ENCODE results near the gene FBXO40.

Gene FBXO40

GRCh38 chr3:121624147-121624899, 31.1 kb downstream of the FBXO40 start:
- DNase-seq: no peak

- DNase-seq: no peak
These were observed 33.3 kb downstream of the FBXO40 start for GRCh38 chr3:121626495-121626894.

GRCh38 chr3:121627211-121627610, 34.0 kb downstream of the FBXO40 start:
- no peak for DNase-seq

DNA sequence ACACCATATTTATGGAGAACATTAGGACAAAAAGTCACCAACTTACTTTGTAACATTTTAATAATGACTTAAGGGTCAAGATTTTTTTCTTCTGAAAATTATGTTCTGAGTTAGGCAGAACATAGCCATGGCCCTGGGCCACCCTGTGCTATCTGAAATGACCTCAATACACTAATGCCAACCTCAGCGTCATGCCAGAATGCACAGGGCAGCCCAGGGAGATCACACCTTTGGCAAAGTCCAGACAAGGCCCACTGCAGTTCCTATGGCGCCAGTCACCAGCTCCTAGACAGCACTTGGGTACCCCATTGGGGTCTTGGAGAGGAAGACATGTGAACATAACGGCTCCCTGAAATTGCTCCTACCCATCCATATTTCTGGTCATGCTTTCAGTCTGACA, 34.4 kb downstream of the FBXO40 start:
- no peak for DNase-seq

DNA sequence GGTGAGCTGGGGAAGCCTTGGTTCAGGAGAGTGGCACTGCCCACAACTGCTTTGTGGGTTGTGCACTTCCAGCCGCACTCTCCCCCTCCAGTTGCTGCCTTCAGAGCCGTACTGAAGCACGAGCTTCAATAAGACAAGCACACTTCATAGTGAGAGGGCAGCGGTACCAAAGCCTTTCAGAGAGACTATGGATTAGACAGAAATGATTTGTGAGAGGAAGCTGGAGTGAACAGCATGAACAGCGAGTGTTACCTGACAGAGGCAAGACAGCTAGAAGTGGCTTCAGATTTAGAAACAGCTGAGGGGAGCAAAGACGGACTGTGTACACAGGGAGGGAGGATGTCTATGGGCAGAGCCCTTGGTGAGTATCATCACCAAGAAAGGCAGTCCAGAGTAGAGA, 36.4 kb downstream of the FBXO40 start:
- DNase-seq: no peak

- DNase-seq: no peak
These were observed 37.2 kb downstream of the FBXO40 start for GRCh38 chr3:121630355-121630754.

GRCh38 chr3:121637922-121638321, 44.7 kb downstream of the FBXO40 start:
- no peak for DNase-seq

DNA sequence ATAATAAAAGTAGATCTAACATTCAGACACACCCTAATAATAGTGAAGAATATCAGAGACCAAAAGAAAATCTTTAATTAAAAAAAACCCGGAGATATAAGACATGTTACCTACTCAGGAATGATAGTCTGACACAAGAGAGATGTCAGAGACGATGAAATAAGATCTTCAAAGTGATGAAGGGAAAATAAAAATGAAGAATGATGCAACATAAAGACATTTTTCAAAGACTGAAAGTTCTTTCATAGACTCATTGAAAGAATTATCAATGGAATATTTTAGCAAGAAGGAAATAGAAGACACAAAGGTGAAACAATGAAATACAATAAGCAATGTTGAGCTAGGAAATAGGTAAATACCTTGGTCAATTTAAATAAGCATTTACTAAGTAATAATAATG, 47.9 kb downstream of the FBXO40 start:
- DNase-seq: no peak

- DNase-seq: no peak
These were observed 49.6 kb downstream of the FBXO40 start for GRCh38 chr3:121642601-121643314.

- no peak for DNase-seq
These were observed 51.9 kb downstream of the FBXO40 start for GRCh38 chr3:121645054-121645453.

GRCh38 chr3:121648219-121648958, 55.2 kb downstream of the FBXO40 start:
- no peak for DNase-seq

DNA sequence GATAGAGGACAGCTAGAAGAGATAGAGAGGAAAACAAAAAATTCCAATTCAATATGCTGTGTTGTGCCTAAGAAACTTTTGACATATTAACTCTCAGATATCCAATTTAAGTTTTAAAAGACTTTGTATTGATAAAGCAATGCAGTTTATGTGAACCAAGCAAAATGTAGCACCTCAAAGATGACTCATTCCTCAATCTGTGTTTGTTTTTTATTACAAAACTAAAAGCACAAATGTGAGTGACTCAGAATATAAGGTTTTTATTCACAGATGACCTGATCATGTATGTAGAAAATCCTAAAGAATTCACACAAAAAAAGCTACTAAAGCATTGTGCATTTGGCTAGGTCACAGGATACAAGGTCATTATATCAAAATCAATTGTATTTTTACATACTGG, 56.5 kb downstream of the FBXO40 start:
- no peak for DNase-seq

GRCh38 chr3:121651684-121652083, 58.5 kb downstream of the FBXO40 start:
- DNase-seq: peak; percentile 49

DNA sequence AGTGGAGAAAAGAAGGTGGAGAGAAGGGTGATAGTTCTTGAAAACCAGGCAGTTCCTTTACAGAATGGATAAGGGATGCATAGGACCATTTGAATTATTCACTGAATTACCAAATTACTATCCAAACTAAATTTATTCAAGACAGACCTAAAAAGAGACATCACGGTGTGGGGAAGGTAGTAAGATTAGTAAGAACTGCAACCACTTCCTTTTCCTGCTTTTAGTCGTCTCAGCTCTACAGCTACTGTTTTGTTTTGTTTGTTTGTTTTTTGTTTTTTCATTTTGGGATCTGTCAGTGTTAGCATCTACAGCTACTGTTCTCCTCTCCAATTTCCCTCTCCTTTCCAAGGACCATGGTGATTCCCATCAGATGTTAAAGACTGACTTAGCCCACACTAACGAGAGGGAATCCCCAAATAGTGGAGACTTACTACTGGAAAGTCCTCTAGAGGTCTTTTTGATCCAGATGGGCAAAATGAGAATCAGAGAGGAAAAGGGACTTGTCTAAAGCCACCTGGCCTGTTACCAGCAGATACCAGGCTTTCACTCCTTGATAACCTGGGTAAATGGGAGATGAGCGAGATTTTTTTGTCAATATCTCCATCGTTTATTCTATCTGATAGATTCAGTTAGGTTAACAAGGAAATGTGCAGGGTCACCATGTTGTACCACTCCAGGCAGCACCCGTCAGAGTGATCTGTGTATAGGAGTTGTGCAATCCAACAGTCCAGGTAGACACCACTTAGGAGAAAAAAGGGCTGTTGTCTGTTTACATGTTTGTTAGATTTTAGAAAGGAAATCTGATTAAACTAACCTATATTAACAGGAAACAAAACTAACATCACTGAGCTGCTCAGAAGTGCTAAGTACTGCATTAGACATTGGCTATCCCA, 61.6 kb downstream of the FBXO40 start:
- no peak for DNase-seq

DNA sequence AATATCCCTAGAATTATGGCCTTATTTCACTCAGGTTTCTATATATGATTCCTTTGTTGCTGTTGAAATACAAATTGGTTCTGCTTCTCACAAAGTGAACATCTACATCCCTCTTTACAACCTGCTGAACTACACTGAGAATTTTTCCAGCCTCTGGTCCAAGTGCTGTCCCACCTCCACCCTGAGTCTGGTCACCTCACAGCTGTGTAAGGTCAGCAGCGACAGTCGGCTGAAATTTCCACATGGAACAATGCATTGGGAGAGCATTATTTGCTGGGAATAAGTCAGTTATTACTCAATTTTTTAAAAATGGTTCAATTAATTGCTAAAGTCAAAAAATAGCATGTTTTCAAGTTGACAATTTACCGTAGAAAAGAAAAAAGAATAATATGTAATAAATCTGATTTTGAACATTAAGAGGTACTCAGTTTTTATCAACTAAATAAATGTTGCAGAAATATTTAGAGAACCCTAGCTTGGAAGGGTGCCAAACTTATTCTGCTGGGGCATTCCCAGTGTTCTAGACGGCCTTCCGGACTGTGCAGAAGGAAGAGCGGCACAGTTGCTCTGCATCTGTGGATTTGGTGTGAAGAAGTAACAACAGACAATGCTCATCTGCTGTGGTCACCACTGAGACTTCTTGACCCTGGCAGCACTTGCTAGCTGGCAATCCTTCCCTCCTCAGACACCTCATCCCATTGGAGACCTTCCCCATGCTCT, 65.7 kb downstream of the FBXO40 start:
- DNase-seq: no peak

DNA sequence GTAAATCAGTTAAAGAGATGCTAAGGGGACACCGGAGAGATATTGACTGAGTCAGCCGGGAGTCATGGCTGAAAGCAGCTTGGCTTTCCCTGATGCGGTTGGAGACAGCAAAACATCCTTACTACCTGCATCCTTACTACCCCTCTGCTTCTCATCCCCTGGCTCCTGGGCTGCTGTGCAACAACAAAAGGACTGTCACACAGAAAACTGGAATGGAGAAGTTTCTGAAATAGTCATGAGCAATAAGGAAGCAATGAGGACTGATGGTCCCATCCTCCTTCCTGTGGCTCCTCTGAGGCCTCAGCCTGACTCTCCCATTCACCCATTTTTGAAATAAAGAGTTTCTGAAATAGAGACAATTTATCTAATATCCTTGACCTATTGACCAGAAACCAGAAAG, 66.4 kb downstream of the FBXO40 start:
- no peak for DNase-seq

DNA sequence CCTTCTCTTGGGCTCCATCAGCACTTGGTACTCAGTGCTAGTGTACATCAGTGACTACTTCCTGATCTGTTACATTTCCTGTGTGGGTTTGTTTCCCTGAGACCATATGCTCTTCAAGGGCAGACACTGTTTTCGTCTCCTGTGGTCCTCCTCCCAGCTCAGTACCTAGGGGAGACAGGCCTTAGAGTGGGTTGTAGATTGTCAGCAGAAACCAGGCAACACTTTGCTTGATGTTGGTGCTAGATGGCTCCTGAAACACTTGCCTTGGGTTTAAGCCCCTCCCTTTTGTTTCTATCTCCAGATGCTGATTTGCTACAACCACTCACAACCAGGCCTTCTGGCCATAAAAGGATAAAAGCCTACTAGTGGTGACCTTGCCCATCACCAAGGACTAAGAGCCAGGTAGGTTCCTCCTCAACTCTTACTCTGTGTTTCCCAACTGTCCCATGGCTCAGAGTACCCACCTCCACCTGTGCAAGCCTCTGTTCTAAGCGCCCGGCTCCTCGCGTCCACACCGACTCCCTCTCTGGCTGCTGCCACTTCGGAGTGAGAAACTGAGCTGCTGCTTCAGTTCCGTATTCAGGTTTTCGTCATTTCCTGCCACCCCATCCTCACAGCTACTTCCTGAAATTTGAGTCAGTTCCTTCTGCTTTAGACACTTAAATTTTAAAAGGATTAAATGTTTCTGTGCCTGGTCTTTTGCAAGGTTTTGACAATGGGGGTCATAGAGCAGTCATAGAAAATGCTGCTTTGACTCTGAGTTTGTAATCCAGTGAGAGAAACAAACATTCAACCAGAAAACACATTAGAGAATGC, 67.4 kb downstream of the FBXO40 start, which contains the start of gene HCLS1:
Gene HCLS1, minus strand, starts transcription at position 548 of the 816 bp plus-strand sequence. CDS start 2,556 bp downstream, outside the sequence.
- peak; percentile 2 for DNase-seq

DNA sequence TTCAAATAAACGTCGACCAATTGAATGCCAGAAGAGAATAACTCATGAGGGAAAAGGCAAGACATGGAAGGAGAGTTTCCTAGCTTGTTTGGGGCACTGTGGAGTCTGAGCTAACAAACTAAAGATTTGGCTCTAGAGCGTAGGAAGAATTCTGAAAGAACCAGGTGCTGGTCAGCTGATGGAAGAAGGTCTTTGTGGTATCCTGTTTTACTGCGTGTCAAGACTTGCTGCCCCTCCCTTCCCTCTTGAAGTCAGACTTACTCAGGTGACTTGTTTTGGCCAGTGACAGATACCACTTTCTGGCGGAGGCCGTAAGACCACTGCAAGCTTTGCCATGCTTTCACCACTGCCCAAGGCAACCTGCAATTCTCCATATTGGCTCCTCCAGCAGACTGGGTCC, 68.2 kb downstream of the FBXO40 start:
- DNase-seq: no peak

GRCh38 chr3:121662742-121663141, 69.6 kb downstream of the FBXO40 start:
- no peak for DNase-seq

GRCh38 chr3:121663171-121663847, 70.1 kb downstream of the FBXO40 start:
- no peak for DNase-seq

Data from DMS153 (cell line).